Body of pancreas (tissue), 4 donors: Measurements from ENCODE around the gene DCBLD1. TPM values are rescaled to one million over a fixed set of nuclear protein-coding genes. Genes with fewer than 3 reads are reported as not detected.
"Not testable (repeated sequence)": the region's sequence is repeated elsewhere in the genome, so short reads cannot be mapped to it uniquely, and the experiment has no call there.

Experiments
- ATAC-seq: fragments of 150-250 bp; one replicate; pipeline ENCODE4 v1.9.1; 2016
- DNase-seq, 4 donors: peaks; one replicate each; pipeline ENCODE4 v3.0.0-alpha.2; 2019
- H3K27ac ChIP-seq, 4 donors: fragments of 200-600 bp; sonication (generic); 1 replicate in 3 of 4; 2 replicates in 1 of 4; pipeline versions ENCODE4 v1.5.1 to v1.6.1; 2016 to 2019; ENCODE audit warnings: mild to moderate bottlenecking in 1 of 4, mixed read lengths in 1 of 4, moderate library complexity in 1 of 4
- H3K27me3 ChIP-seq, 2 donors: fragments of 200-600 bp; sonication (generic); one replicate each; pipeline ENCODE4 v1.6.0; 2016; ENCODE audit warnings: mild to moderate bottlenecking in 1 of 2
- H3K36me3 ChIP-seq, 2 donors: fragments of 200-600 bp; sonication (generic); replicated peaks in 1 of 2; 2 replicates each; pipeline ENCODE4 v1.5.1; 2016; ENCODE audit warnings: low read depth in 2 of 2; ENCODE audit not compliant: insufficient read depth in 1 of 2
- H3K4me1 ChIP-seq: fragments of 200-600 bp; sonication (generic); one replicate; pipeline ENCODE4 v1.6.0; 2016
- H3K4me3 ChIP-seq, 2 donors: fragments of 200-600 bp; sonication (generic); 1 replicate in 1 of 2; 2 replicates in 1 of 2; pipeline ENCODE4 v1.5.1; 2016 to 2019
- H3K9me3 ChIP-seq, 3 donors: fragments of 200-600 bp; sonication (generic); 1 replicate in 2 of 3; 2 replicates in 1 of 3; pipeline ENCODE4 v1.5.1; 2016
- CTCF ChIP-seq, 7 experiments: fragments of 450-650 bp in 4 of 7; fragments of 200-600 bp in 3 of 7; sonication (generic) in 3 of 7; IDR thresholded peaks; one replicate each; pipeline ENCODE4 v1.5.1; 2016 to 2019; ENCODE audit warnings: antibody characterized with exemption in 7 of 7
- POLR2A ChIP-seq, 3 donors: fragments of 450-650 bp; IDR thresholded peaks; one replicate each; pipeline ENCODE4 v1.6.1; 2016; ENCODE audit warnings: antibody characterized with exemption in 3 of 3, mild to moderate bottlenecking in 2 of 3
- WGBS, 2 donors: methylation state at CpG; one replicate each; pipeline ENCODE4 v1.1.5; 2017; 5-methylcytosine and 5-hydroxymethylcytosine counted together
- intact Hi-C: fragments of 100-400 bp; cut with DNase I; formaldehyde crosslinking; loops from one replicate; pipeline ENCODE4 v1.15.1; 2023
- total RNA-seq, 2 donors: library from RNA; depleted of rRNA; stranded (reverse); fragments of >200 nt; gene quantifications; one replicate each; pipeline ENCODE4 v1.1.0, GENCODE V29; 2016

DCBLD1 gene
- total RNA-seq, 2 donors from 2014 or later = 10.6 to 11.5 TPM

DNA sequence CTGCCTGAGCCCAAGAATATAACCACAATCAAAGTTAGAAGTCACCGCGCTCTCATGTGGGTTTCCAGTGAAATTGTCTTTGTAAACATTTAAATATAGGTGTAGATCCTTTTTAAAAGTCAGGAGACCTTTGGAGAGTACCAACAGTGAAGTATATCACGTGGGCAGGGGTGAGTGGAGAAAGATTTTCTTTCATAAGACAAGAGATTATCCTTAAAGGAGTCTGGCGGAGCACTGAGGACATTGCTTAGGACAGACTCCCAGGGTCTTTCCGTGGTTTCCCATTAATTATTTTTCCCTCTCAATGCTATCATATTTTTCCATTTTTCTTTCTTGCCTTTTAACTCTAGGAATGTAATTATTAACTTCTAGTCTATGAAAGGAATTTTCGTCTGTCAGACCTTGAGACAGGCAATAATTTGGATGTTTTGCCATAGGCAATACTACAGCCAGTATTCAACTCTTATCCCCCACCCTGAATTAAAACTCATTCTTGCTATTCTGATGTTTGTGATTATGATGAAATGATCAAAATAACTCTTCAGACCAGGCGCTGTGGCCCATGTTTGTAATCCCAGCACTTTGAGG, 31.4 kb downstream of the DCBLD1 start:
- Histone ChIP-seq H3K36me3 (no peaks in the 10 kb centered on the region), H3K4me1 (peaks cover 17% of the 10 kb centered on the region), H3K27me3 (no peaks in the 10 kb centered on the region), H3K4me3 (no peak overlapping the region), H3K27ac (peak overlapping the region in 2 of 4 donors; percentile 5 to 10), H3K9me3 (no peaks in the 10 kb centered on the region)
- TF ChIP-seq CTCF (IDR thresholded peaks at IDR 0.05) (no peak), POLR2A (IDR thresholded peaks at IDR 0.05) (no peak)
- no peak for ATAC-seq
- WGBS, 2 donors = 61 to 68% methylated on average over 7 of the region's 7 CpGs
- intact Hi-C loops = no loop called here
- DNase-seq = no peak

- no peaks in the 10 kb centered on the region for H3K9me3 ChIP-seq
- H3K27ac ChIP-seq = peak overlapping the region in 1 of 4 donors; percentile 10
- no peaks in the 10 kb centered on the region for H3K27me3 ChIP-seq
- intact Hi-C loops = no loop called here
- H3K4me1 ChIP-seq = peaks cover 17% of the 10 kb centered on the region
- 89 to 100% methylated on average over 1 of the region's 1 CpG for WGBS, 2 donors
- ATAC-seq (no peak), DNase-seq (no peak)
- TF ChIP-seq CTCF (IDR thresholded peaks at IDR 0.05) (no peak), POLR2A (IDR thresholded peaks at IDR 0.05) (no peak)
- H3K36me3 ChIP-seq = no peaks in the 10 kb centered on the region
- no peak overlapping the region for H3K4me3 ChIP-seq
Measured at GRCh38 chr6:117514655-117515054, 32.2 kb downstream of the DCBLD1 start.

DNA sequence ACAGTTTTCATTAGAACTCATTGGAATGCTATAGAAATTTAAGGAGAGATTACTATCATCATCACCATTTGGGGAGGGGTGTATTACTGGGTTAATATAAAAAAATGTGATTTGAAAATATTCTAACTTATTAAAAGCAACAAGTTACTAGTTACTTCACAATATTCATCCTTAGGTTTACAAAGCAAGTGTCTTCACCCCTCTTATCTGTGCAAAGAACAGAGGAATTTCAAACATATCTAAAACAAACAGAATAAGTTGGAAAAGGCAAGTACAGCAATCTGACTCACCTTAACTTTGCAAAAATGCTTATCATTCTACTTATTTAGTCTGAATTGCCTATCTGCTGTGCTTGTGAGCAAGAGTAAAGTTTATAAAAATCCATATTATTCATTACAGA, 32.9 kb downstream of the DCBLD1 start:
- H3K36me3 ChIP-seq = no peaks in the 10 kb centered on the region
- intact Hi-C loops = no loop called here
- ATAC-seq = no peak
- peaks cover 17% of the 10 kb centered on the region for H3K4me1 ChIP-seq
- no peak overlapping the region for H3K4me3 ChIP-seq
- no peaks in the 10 kb centered on the region for H3K27me3 ChIP-seq
- H3K27ac ChIP-seq = no peak overlapping the region
- no peak for DNase-seq
- no peak for TF ChIP-seq CTCF (IDR thresholded peaks at IDR 0.05)
- TF ChIP-seq POLR2A (IDR thresholded peaks at IDR 0.05) = no peak
- no peaks in the 10 kb centered on the region for H3K9me3 ChIP-seq

DNA sequence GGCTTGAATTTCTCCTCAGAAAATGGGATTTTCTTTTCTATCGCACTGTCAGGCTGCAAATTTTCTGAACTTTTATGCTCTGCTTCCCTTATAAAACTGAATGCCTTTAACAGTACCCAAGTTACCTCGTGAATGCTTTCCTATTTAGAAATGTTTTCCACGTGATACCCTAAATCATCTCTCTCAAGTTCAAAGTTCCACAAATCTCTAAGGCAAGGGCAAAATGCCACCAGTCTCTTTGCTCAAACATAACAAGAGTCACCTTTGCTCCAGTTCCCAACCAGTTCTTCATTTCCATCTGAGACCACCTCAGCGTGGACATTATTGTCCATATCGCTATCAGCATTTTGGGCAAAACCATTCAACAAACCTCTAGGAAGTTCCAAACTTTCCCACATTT, 35.5 kb downstream of the DCBLD1 start:
- H3K9me3 ChIP-seq, H3K27me3 ChIP-seq, DNase-seq, H3K27ac ChIP-seq, H3K36me3 ChIP-seq, H3K4me3 ChIP-seq, ATAC-seq, intact Hi-C loops: not testable (repeated sequence)
- peaks cover 16% of the 10 kb centered on the region for H3K4me1 ChIP-seq
- WGBS, 2 donors = 88 to 92% methylated on average over 5 of the region's 5 CpGs

DNA sequence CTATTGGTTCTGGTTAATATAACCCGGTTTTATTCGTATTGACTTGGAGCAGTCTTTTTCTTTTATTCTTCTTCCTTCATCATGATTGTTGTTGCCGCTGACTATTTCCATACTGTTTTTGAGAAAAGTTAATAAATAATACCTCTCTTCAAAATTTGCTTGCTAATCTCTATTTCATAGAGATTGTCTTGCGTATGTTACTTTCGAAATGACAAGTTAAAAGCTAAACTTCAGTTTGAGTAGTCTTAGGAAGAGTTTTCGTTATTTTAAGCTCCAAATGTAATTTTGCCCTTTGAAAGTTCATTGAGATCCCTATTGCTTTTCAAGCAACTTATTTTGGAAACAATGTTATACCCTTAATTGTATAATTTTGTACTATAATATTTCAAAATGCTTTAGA, 36.4 kb downstream of the DCBLD1 start:
- Histone ChIP-seq H3K9me3 (no peaks in the 10 kb centered on the region), H3K27me3 (no peaks in the 10 kb centered on the region), H3K27ac (no peak overlapping the region), H3K4me3 (no peak overlapping the region), H3K36me3 (no peaks in the 10 kb centered on the region), H3K4me1 (peaks cover 9% of the 10 kb centered on the region)
- TF ChIP-seq CTCF (IDR thresholded peaks at IDR 0.05) = no peak
- no peak for TF ChIP-seq POLR2A (IDR thresholded peaks at IDR 0.05)
- ATAC-seq (no peak), DNase-seq (no peak)
- 94 to 96% methylated on average over 6 of the region's 6 CpGs for WGBS, 2 donors
- intact Hi-C loops = no loop called here
